GM23338 (cell line): ENCODE measurements around the gene MARCHF5. TPM values are rescaled to one million over a fixed set of nuclear protein-coding genes. Genes with fewer than 3 reads are reported as not detected.

Experiments used
- ATAC-seq: fragments of 200-7000 bp; cut with Tn5 transposase; 3 replicates; pipeline ENCODE4 v1.9.1; 2020
- DNase-seq: peaks from one replicate; pipeline ENCODE4 v3.0.0-alpha.2; 2015; ENCODE audit warnings: low spot score
- H2AFZ ChIP-seq: fragments of 200-600 bp; sonication (generic); 2 replicates; pipeline ENCODE4 v1.8.0; 2016; ENCODE audit warnings: antibody characterized with exemption, mild to moderate bottlenecking, moderate library complexity
- H3F3A ChIP-seq: fragments of 200-600 bp; sonication (generic); replicated peaks from 2 replicates; pipeline ENCODE4 v1.8.0; 2017; ENCODE audit warnings: antibody characterized with exemption, mixed run types, low read depth
- H3K27ac ChIP-seq: fragments of 200-600 bp; sonication (generic); 2 replicates; pipeline ENCODE4 v1.6.1; 2016; ENCODE audit warnings: low read depth
- H3K27me3 ChIP-seq: fragments of 200-600 bp; sonication (generic); 2 replicates; pipeline ENCODE4 v1.8.0; 2016; ENCODE audit warnings: mild to moderate bottlenecking, mixed run types, moderate library complexity; ENCODE audit not compliant: insufficient read depth
- H3K36me3 ChIP-seq: fragments of 200-600 bp; sonication (generic); 2 replicates; pipeline ENCODE4 v1.8.0; 2016; ENCODE audit warnings: mild to moderate bottlenecking; ENCODE audit not compliant: insufficient read depth
- H3K4me1 ChIP-seq: fragments of 200-600 bp; sonication (generic); 2 replicates; pipeline ENCODE4 v1.8.0; 2016; ENCODE audit warnings: mild to moderate bottlenecking, moderate library complexity; ENCODE audit not compliant: insufficient read depth
- H3K4me2 ChIP-seq: fragments of 200-600 bp; sonication (generic); 2 replicates; pipeline ENCODE4 v1.7.1; 2017; ENCODE audit warnings: mixed run types
- H3K4me3 ChIP-seq: fragments of 200-600 bp; sonication (generic); 2 replicates; pipeline ENCODE4 v1.6.1; 2016; ENCODE audit warnings: mixed run types
- H3K79me2 ChIP-seq: fragments of 200-600 bp; sonication (generic); replicated peaks from 2 replicates; pipeline ENCODE4 v1.8.0; 2017; ENCODE audit warnings: mild to moderate bottlenecking; ENCODE audit not compliant: insufficient read depth
- H3K9me2 ChIP-seq: fragments of 200-600 bp; sonication (generic); 2 replicates; pipeline ENCODE4 v1.8.0; 2017; ENCODE audit not compliant: insufficient read depth
- H4K20me1 ChIP-seq: fragments of 200-600 bp; sonication (generic); replicated peaks from 2 replicates; pipeline ENCODE4 v1.8.0; 2017; ENCODE audit warnings: mild to moderate bottlenecking; ENCODE audit not compliant: insufficient read depth
- H3K27ac Mint-ChIP-seq: 2 replicates; pipeline ENCODE4 v1.8.0; 2020; ENCODE audit warnings: inconsistent platforms, mild to moderate bottlenecking, moderate library complexity, mixed read lengths
- H3K27me3 Mint-ChIP-seq: 3 replicates; pipeline ENCODE4 v1.8.0; 2022; ENCODE audit warnings: low read depth, mild to moderate bottlenecking, moderate library complexity, mixed read lengths, inconsistent platforms; ENCODE audit not compliant: insufficient read depth, poor library complexity
- H3K36me3 Mint-ChIP-seq: 3 replicates; pipeline ENCODE4 v1.8.0; 2021; ENCODE audit warnings: low read depth, mild to moderate bottlenecking, inconsistent platforms, moderate library complexity, mixed read lengths
- H3K4me1 Mint-ChIP-seq: 3 replicates; pipeline ENCODE4 v1.8.0; 2020; ENCODE audit warnings: mild to moderate bottlenecking, inconsistent platforms, mixed read lengths
- H3K4me3 Mint-ChIP-seq: 3 replicates; pipeline ENCODE4 v1.8.0; 2021; ENCODE audit warnings: moderate library complexity, mild to moderate bottlenecking, inconsistent platforms, mixed read lengths
- H3K9me3 Mint-ChIP-seq: 3 replicates; pipeline ENCODE4 v1.8.0; 2020; ENCODE audit warnings: moderate library complexity, mild to moderate bottlenecking, inconsistent platforms, mixed read lengths
- CREB1 ChIP-seq: fragments of 250-450 bp; sonication (Bioruptor Pico); IDR thresholded peaks from 2 replicates; pipeline ENCODE4 v1.5.0; 2020; ENCODE audit warnings: low read depth, mild to moderate bottlenecking, moderate library complexity
- CTCF ChIP-seq, 2 experiments: fragments of 200-600 bp in 1 of 2; sonication (generic) in 1 of 2; conservative IDR thresholded peaks; 2 replicates each; pipeline versions ENCODE4 v1.5.1 to v1.6.1; 2016 to 2017; ENCODE audit warnings: antibody characterized with exemption in 2 of 2, low read depth in 2 of 2, mild to moderate bottlenecking in 2 of 2, moderate library complexity in 1 of 2
- EZH2 ChIP-seq: fragments of 200-600 bp; sonication (generic); IDR thresholded peaks from one replicate; pipeline ENCODE4 v1.8.0; 2017; ENCODE audit warnings: antibody characterized with exemption, mild to moderate bottlenecking, low read depth; ENCODE audit not compliant: unreplicated experiment
- EZH2phosphoT487 ChIP-seq: fragments of 200-600 bp; sonication (generic); IDR thresholded peaks from one replicate; pipeline ENCODE4 v1.8.1; 2018; ENCODE audit warnings: antibody characterized with exemption; ENCODE audit not compliant: unreplicated experiment
- JUNB ChIP-seq: IDR thresholded peaks from one replicate; pipeline ENCODE4 v1.6.1; 2016; ENCODE audit warnings: antibody characterized with exemption; ENCODE audit not compliant: unreplicated experiment
- NANOG ChIP-seq: IDR thresholded peaks from 2 replicates; pipeline ENCODE4 v1.6.1; 2016; ENCODE audit warnings: antibody characterized with exemption, borderline replicate concordance
- POLR2AphosphoS5 ChIP-seq: IDR thresholded peaks from 2 replicates; pipeline ENCODE4 v1.6.1; 2016; ENCODE audit warnings: antibody characterized with exemption, low read depth
- REST ChIP-seq: IDR thresholded peaks from one replicate; pipeline ENCODE4 v1.6.1; 2018; ENCODE audit warnings: antibody characterized with exemption; ENCODE audit not compliant: unreplicated experiment
- STAT1 ChIP-seq: IDR thresholded peaks from one replicate; pipeline ENCODE4 v1.6.1; 2016; ENCODE audit warnings: antibody characterized with exemption; ENCODE audit not compliant: unreplicated experiment
- ZNF114 ChIP-seq: fragments of 250-450 bp; sonication (Bioruptor Pico); IDR thresholded peaks from 2 replicates; pipeline ENCODE4 v1.5.0; 2020; ENCODE audit warnings: mild to moderate bottlenecking, moderate library complexity
- ZNF331 ChIP-seq: fragments of 250-450 bp; sonication (Bioruptor Pico); IDR thresholded peaks from 2 replicates; pipeline ENCODE4 v1.5.0; 2020; ENCODE audit warnings: low read depth, mild to moderate bottlenecking, moderate library complexity
- ZNF462 ChIP-seq: fragments of 250-450 bp; sonication (Bioruptor Pico); IDR thresholded peaks from 2 replicates; pipeline ENCODE4 v1.5.0; 2020; ENCODE audit warnings: mild to moderate bottlenecking, moderate library complexity
- polyA plus RNA-seq: library from polyadenylated mRNA; unstranded; fragments of >200 nt; fragmentation: Nextera tagmentation; extraction: Ambion mirVana; gene quantifications from 2 replicates; pipeline ENCODE4 v1.2.1, GENCODE V29; 2016
- total RNA-seq: library from RNA; depleted of rRNA; stranded (reverse); fragments of >200 nt; shearing (Covaris generic); gene quantifications from 2 replicates; pipeline ENCODE4 v1.2.3, GENCODE V29; 2014
- TF ChIP-seq, protein P1 (sequence below): IDR thresholded peaks from 2 replicates; pipeline ENCODE4 v1.6.1; 2016; ENCODE audit warnings: antibody characterized with exemption

The MARCHF5 gene
- total and polyA plus RNA-seq, 2 experiments from 2014 or later, result 12.9 to 14.2 TPM

GRCh38 chr10:92384741-92385140, 93.8 kb downstream of the MARCHF5 start:
- no peaks in the 10 kb centered on the region for H3K36me3 Mint-ChIP-seq
- no peaks in the 10 kb centered on the region for H3F3A ChIP-seq
- H3K4me2 ChIP-seq, result no peak overlapping the region
- peaks cover 14% of the 10 kb centered on the region for H3K4me1 ChIP-seq
- no peaks in the 10 kb centered on the region for H3K79me2 ChIP-seq
- H3K4me3 Mint-ChIP-seq, result no peak overlapping the region
- no peaks in the 10 kb centered on the region for H3K9me2 ChIP-seq
- H3K27ac Mint-ChIP-seq, result no peak overlapping the region
- H3K9me3 Mint-ChIP-seq, result no peaks in the 10 kb centered on the region
- no peak overlapping the region for H3K27ac ChIP-seq
- H3K4me3 ChIP-seq, result no peak overlapping the region
- DNase-seq (no peak), ATAC-seq (no peak)
- no peaks in the 10 kb centered on the region for H3K27me3 ChIP-seq
- peaks cover 35% of the 10 kb centered on the region for H3K4me1 Mint-ChIP-seq
- TF ChIP-seq POLR2AphosphoS5 (no peak), EZH2phosphoT487 (no peak), ZNF462 (CRISPR knock-in tag) (no peak), STAT1 (no peak), ZNF114 (CRISPR knock-in tag) (no peak), REST (no peak), ZNF331 (CRISPR knock-in tag) (no peak), CREB1 (no peak), CTCF (conservative IDR thresholded peaks at IDR 0.05; ENCODE audit: low read depth in 2 of 2) (no peak), EZH2 (no peak), NANOG (no peak), JUNB (no peak)
- TF ChIP-seq, protein P1, sequence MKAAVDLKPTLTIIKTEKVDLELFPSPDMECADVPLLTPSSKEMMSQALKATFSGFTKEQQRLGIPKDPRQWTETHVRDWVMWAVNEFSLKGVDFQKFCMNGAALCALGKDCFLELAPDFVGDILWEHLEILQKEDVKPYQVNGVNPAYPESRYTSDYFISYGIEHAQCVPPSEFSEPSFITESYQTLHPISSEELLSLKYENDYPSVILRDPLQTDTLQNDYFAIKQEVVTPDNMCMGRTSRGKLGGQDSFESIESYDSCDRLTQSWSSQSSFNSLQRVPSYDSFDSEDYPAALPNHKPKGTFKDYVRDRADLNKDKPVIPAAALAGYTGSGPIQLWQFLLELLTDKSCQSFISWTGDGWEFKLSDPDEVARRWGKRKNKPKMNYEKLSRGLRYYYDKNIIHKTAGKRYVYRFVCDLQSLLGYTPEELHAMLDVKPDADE, result no peak
- H3K36me3 ChIP-seq, result no peaks in the 10 kb centered on the region
- no peak overlapping the region for H2AFZ ChIP-seq
- H4K20me1 ChIP-seq, result no peaks in the 10 kb centered on the region
- peaks cover 7% of the 10 kb centered on the region for H3K27me3 Mint-ChIP-seq
